HG02840 (cell line): ENCODE measurements around the gene SCLY.

Experiments
- ATAC-seq: cut with Tn5 transposase; IDR thresholded peaks from one replicate; pipeline ENCODE4 v1.9.1; 2021; ENCODE audit warnings: mild to moderate bottlenecking, moderate library complexity, moderate number of reproducible peaks; ENCODE audit not compliant: unreplicated experiment, low FRiP score

The SCLY gene

GRCh38 chr2:238067939-238068338, 7.1 kb downstream of the SCLY start:
- no peak for ATAC-seq

GRCh38 chr2:238069021-238069709, 8.4 kb downstream of the SCLY start:
- ATAC-seq, result no peak

DNA sequence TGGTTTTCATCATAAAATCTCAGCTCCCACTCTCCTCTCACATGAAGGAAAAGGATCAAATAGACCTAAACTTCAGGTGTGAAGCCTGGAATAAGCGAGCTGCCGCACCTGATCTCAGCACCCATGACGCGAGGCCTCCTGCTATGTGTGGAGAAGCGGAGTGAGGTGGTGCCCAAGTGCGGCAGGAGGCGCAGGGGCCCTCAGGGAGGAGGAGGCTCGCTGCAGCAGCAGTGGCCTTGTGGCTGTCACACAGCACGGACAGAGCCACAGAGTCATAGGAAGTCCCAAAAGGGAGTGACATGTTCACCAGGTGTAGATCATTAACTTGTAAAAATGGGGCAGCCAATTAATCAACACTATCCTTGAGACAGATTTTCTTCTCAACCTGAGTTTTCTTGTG, 9.1 kb downstream of the SCLY start:
- peak; percentile 56 for ATAC-seq

GRCh38 chr2:238075397-238075796, 14.6 kb downstream of the SCLY start:
- ATAC-seq, result no peak

DNA sequence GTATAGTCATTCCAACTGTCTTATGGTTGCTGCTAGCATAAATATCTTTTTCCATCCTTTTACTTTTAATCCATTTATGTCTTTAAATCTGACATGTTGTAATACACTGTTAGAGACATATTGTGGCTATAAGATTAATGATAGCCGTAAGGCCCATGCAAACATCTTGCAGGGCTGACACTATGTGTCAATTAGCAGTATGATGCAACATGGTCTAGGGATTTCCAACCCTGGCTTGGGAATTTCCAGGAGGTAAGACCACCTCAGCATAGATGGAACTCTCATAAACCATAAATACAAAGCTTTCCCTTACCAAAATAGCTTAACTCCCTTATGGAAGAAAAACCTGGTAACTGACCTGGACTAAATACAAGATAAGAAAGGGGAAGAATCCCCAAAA, 16.5 kb downstream of the SCLY start:
- no peak for ATAC-seq

- no peak for ATAC-seq
Measured at GRCh38 chr2:238079874-238080327, 19.1 kb downstream of the SCLY start.

DNA sequence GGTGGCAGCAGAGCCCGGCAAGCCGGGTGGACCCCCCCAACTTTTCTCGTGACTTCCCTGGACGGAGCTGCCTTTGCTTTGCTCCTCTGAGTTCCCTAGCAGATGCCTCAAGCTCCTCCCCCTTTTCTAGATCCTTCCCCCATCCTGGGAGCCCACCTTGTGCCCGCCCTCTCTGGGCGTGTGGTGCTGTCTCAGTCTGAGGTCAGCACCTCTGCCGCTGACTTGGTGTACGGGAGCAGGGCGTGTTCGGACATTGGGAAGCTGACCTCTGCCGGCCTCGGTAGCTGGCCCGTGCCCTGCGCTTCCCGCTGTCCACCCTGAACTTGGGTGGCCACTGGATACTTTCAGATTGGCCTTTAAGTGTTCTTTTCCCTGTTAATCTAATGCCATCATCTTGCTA, 19.7 kb downstream of the SCLY start:
- no peak for ATAC-seq

DNA sequence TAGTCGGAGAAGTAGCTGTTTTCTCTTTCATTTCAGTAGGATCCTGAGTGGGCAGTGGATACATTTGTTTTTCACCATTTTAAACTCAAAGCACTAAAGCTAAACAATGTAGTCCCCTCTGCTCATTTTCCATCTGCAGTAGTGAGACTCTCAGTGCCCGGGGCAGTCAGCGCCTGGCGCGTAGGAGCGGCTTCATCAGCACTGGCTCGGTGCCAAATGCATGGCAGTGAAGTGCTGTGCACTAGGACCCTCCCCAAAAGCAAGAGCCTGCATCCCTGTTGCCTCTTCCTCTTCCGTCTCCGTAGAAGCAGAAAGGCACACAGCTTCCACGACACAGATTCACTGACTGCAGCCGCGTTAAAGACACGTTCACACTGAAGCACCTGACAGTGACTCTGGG, 20.3 kb downstream of the SCLY start:
- no peak for ATAC-seq

DNA sequence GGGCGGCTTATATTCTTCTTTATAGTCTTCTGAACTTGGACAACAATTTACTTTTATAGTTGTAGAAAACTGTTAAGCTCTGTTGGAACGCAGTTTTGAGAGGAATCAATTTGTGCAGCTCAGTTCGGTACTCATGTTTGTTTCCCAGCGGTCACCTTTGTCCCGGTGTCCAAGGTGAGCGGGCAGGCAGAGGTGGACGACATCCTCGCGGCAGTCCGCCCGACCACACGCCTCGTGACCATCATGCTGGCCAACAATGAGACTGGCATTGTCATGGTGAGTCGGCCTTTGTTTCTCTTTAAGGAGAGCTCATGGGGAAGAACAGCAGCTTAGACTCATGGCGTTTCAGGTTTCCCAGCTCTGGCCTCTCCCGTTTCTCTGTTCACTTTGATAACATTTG, 20.8 kb downstream of the SCLY start:
- ATAC-seq, result no peak

DNA sequence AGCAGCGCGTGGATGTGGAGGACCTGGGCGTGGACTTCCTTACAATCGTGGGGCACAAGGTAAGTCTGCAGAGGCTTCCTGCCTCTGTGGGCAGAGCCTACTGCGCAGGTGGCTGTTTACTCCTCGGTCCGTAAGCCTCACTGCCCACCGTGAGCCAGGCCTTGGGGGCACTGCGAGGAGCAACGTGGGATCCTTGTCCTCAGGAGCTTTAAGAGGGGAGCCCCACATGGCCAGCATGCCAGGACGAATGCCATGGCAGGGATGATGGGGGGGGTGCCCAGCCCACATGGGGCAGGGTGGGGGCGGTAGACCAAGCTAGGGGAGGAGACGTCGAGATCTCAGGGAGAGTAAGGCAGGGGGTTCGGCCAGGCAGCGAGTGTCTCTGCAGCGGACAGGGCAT, 21.4 kb downstream of the SCLY start:
- ATAC-seq, result no peak

GRCh38 chr2:238082827-238083226, 22.0 kb downstream of the SCLY start:
- ATAC-seq, result no peak

DNA sequence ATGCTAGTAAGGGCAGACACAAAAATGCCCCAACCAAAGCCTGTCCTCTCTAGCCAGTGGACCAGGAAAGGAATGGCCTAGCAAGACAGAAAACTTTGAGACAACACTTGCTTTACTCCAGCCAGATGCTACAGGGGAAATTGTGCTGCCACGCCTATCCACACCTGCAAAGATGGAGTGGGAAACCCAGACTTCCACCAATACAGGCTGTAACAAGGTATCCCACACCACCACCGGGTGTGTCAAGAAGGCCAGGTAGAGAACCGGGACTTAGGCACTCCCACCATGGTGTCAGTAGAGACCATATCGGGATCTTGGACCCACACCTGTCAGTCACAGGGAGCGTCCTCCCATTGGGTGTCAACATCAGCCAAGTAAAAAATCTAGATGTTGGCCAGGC, 23.1 kb downstream of the SCLY start:
- no peak for ATAC-seq

DNA sequence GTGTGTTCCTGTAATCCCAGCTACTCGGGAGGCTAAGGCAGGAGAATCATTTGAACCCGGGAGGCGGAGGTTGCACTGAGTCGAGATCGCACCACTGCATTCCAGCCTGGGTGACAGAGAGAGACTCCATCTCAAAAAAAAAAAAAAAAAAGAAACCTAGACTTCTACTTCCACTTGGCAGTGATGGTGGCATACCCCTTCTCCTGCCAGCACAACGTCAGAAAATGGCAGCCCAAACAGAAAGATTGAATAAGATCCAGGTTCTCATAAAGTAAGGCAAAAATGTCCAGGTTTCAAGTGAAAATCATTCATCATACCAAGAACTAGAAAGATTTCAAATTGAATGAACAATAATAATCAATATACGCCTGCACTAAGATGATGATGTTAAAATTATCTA, 24.0 kb downstream of the SCLY start:
- ATAC-seq, result no peak

DNA sequence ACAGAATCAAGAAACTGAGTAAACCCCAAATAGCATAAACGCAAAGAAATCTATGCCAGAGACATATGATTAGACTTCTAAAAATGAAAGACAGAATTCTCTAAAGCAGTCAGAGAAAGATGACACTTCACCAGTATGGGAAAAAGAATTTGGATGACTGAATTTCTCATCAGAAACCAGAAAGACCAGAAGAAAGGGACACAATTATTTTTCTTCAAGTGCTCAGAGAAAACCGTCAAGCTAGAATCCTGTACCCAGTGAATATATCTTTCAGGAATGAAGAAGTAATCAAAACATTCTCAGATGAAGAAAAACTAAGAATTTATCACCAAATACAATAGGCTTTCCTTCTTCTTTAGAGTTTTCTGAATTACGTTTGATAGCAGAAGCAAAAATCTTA, 25.1 kb downstream of the SCLY start:
- ATAC-seq, result no peak

DNA sequence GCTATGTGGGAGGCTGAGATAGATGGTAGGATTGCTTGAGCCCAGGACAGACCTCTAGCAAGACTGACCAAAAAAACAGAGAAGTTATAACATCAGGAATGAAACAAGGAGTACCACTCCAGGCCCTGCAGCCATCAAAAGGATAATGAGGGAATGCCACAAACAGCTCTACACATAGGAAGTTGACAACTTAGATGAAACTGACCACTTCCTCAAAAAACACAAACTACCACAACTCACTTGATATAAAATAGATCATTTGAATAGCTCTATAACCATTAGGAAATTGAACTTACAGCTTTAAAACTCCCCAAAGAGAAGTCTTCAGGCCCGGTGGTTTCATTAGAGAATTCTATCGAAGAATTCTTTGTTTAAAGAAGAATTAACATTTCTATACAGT, 26.4 kb downstream of the SCLY start:
- ATAC-seq, result no peak

DNA sequence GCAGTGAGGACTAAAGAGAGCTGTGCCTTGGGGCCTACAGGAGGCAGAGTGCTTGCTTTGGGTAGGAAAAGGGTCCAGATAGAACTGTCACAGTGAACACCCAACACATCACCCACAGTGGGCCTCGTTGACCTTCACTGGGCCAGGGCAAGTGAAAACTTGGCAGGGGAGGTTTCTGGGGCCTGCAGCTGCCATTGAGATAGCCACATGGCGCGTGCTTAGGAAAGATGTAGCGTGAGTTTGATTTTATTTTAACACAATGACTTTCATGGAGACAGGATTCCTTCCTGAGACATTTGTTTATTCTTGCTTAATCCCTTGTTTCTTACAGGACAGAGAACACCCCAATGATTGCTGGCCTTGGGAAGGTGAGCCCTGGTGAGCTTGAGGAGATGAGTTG, 30.1 kb downstream of the SCLY start:
- no peak for ATAC-seq

DNA sequence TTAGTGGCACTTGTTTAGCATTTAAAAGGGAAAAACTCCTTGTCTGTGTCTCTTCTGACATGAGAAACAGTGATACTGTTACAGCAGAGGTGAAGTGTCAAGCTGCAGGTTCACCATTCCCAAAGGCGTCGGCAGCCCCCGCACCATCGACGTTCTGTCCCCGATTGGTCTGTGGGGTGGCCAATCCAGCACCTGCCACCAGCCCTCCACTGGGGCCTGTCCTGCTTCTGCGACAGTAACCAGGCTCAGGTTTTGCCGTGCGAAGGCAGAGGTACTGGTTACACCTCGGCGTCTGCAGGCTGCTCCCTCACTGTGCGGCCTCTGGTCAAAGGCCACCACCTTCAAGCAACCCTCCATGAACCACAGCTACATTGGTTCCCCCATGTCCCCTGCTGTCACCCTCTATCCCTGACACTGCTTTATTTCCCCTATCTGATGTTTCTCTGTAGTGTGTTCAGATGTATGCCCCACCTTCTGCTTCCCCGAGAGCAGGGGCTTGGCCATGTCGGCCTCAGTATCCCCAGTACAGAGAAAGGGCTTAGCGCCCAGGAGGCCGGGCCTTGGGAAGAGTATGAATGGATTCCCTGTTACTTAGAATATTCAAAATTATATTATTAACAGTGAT, 30.7 kb downstream of the SCLY start:
- no peak for ATAC-seq

DNA sequence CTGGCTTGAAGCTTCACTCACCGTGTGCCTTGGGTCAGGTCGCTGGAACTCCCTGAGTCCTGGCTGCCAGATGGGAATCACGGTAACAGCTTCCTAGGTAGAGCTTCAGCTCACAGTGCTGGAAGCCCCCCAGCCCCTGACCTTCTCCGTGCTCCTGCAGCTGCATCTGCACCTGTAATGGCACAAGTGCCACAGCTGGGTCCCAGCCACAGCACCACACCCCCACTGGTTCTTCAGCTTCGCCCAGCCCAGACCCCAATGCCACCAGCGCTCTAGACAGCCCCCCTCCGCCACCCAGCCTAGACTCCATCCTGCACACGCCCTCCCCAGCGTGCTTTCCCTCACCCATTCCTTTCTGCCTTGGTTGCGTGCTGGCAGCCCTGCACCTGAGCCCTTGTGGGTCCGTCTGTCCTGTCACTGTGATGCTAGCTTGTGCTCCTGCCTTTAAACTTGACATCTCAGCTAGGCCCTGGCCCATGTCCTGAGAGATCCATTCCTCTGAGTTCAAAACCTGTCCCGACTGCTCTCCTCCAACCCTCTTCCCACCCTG, 31.8 kb downstream of the SCLY start:
- ATAC-seq, result no peak

DNA sequence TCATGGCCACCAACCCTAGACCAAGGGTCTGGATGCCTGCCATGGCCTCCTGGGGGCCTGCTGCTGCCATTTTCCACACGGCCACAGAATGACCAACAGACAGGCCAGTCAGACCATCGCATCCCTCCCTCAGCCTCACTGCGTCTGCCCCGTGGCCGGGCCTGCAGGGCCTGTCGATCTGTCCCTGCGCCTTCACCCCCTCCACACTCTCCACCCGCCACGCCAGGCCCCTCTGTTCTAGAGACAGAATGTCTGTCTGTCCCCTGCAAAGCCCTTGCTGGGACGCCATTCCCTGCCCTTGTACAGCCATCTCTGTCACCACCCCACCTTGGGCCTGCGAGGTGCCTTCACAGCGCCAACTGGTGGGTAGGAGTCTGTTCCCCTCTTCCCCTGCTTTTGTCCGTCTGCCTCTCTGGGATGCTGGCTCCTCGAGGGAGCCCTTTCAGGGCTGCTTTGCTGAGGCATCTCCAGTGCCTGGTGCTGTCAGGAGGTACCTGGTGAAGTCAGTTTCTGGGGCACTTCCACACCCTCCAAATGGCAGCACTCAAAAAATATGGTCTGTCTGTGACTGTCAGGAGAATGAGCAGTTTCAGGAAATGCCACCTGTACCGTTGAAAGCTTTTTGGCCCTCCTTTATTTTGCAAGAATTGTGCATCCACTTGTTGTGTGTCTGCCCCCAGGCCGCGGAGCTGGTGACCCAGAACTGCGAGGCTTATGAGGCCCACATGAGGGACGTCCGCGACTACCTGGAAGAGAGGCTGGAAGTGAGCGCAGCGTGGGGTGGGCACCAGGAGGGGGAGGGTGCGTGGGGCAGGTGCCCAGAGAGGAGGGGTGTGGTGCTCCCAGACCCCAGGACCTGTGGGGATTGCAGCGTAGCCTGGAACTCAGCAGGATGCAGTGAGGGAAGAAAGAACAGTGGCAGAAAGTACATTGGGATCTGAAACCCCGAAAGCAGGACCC, 32.7 kb downstream of the SCLY start:
- no peak for ATAC-seq

- no peak for ATAC-seq
Measured at GRCh38 chr2:238094438-238095022, 33.7 kb downstream of the SCLY start.

- no peak for ATAC-seq
Measured at GRCh38 chr2:238095143-238095542, 34.3 kb downstream of the SCLY start.
